Gastrocnemius medialis (tissue), 4 donors: ENCODE results near the gene EPO.

ENCODE experiments used
- POLR2A ChIP-seq, 2 donors: fragments of 450-650 bp; IDR thresholded peaks; one replicate each; pipeline ENCODE4 v1.6.1; 2017; ENCODE audit warnings: antibody characterized with exemption in 2 of 2, mild to moderate bottlenecking in 2 of 2, moderate library complexity in 2 of 2
- TF ChIP-seq, protein P1 (sequence below), 5 experiments: fragments of 450-650 bp in 3 of 5; fragments of 200-600 bp in 2 of 5; sonication (generic) in 2 of 5; IDR thresholded peaks in 4 of 5; conservative IDR thresholded peaks in 1 of 5; 1 replicate in 4 of 5; 2 replicates in 1 of 5; pipeline ENCODE4 v1.5.1; 2016 to 2019; ENCODE audit warnings: antibody characterized with exemption in 5 of 5, mild to moderate bottlenecking in 3 of 5, moderate library complexity in 3 of 5

- no peak for TF ChIP-seq POLR2A (IDR thresholded peaks at IDR 0.05)
- TF ChIP-seq, protein P1, sequence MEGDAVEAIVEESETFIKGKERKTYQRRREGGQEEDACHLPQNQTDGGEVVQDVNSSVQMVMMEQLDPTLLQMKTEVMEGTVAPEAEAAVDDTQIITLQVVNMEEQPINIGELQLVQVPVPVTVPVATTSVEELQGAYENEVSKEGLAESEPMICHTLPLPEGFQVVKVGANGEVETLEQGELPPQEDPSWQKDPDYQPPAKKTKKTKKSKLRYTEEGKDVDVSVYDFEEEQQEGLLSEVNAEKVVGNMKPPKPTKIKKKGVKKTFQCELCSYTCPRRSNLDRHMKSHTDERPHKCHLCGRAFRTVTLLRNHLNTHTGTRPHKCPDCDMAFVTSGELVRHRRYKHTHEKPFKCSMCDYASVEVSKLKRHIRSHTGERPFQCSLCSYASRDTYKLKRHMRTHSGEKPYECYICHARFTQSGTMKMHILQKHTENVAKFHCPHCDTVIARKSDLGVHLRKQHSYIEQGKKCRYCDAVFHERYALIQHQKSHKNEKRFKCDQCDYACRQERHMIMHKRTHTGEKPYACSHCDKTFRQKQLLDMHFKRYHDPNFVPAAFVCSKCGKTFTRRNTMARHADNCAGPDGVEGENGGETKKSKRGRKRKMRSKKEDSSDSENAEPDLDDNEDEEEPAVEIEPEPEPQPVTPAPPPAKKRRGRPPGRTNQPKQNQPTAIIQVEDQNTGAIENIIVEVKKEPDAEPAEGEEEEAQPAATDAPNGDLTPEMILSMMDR (IDR thresholded peaks at IDR 0.05 in 4 of 5, conservative IDR thresholded peaks at IDR 0.05 in 1 of 5): no peak
Measured at GRCh38 chr7:100685631-100686145, 34.6 kb upstream of the EPO start.
